ENCODE results near the gene HOXB4. TPM values are rescaled to one million over a fixed set of nuclear protein-coding genes. Genes with fewer than 3 reads are reported as not detected.

Gene HOXB4
- total RNA-seq, 2 donors from 2014 or later = 0.41 to 1.1 TPM

DNA sequence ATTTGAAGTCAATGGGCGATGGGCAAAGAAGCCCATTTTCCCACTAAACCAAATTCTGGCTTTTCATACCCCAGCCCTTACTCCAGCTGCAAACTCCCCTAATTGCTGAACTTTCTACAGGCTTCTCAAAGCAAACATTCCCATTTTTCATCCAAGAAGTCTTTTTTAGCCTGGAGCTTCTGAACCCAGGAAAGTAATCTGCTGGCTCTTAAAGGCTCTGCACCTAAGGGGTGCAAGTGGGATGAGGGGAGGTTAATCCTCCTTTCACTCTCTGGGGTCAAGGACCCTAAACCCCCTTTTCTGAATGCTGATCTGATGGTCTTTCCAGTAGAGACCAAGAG, 30.3 kb upstream of the HOXB4 start:
- no peak for DNase-seq (ENCODE audit: low spot score)
- no peak for TF ChIP-seq POLR2A (IDR thresholded peaks at IDR 0.05)
- TF ChIP-seq, protein P1, sequence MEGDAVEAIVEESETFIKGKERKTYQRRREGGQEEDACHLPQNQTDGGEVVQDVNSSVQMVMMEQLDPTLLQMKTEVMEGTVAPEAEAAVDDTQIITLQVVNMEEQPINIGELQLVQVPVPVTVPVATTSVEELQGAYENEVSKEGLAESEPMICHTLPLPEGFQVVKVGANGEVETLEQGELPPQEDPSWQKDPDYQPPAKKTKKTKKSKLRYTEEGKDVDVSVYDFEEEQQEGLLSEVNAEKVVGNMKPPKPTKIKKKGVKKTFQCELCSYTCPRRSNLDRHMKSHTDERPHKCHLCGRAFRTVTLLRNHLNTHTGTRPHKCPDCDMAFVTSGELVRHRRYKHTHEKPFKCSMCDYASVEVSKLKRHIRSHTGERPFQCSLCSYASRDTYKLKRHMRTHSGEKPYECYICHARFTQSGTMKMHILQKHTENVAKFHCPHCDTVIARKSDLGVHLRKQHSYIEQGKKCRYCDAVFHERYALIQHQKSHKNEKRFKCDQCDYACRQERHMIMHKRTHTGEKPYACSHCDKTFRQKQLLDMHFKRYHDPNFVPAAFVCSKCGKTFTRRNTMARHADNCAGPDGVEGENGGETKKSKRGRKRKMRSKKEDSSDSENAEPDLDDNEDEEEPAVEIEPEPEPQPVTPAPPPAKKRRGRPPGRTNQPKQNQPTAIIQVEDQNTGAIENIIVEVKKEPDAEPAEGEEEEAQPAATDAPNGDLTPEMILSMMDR (IDR thresholded peaks at IDR 0.05) = no peak
- TF ChIP-seq POLR2AphosphoS5 (IDR thresholded peaks at IDR 0.05) = no peak
- peaks cover 55% of the 10 kb centered on the region for H3K27me3 ChIP-seq (replicated peaks; ENCODE audit: insufficient read depth)
- no peaks in the 10 kb centered on the region for H3K9me3 ChIP-seq
- WGBS = 100% methylated on average over 1 of the region's 1 CpG
- intact Hi-C loops (cut with DNase I) = no loop called here
- no peak overlapping the region for H3K27ac ChIP-seq
- H3K4me1 ChIP-seq (replicated peaks) = peaks cover 3% of the 10 kb centered on the region
- no peaks in the 10 kb centered on the region for H3K36me3 ChIP-seq
- H3K4me3 ChIP-seq = no peak overlapping the region

DNA sequence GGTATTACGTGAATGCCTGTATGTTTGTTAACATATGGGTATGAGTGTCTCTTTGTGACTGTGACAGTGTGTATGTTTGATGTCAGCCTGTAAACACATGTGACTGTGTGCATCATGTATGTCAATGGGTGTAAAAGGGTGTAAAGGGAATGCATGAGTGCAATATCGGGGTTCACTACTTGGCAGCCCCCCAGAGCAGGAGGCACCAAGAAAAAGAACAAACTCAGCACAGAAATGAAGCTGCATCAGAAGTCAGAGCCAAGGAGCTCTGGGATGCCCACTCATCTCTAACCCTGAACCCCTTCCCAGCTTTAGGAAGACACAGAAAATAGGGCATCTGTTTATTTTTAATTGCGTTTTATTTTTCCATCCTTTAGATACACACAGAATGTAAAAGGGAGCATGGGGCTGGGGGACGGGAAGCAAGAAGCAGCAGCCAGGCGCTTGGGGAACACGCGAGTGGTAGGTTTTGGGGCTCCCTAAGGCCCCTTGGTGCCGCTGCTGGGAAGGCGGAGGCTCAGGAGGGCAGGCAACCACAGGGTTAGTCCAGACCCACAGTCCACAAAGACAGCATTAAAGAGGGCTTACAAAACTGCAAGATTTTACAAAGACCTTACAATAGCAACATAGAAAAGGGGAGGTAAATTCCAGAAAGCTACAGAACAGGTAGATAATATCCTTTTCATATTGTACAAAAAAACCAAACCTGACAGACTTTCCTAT, 28.9 kb upstream of the HOXB4 start:
- H3K9me3 ChIP-seq = no peaks in the 10 kb centered on the region
- H3K27me3 ChIP-seq (replicated peaks; ENCODE audit: insufficient read depth) = peaks cover 60% of the 10 kb centered on the region
- intact Hi-C loops (cut with DNase I) = no loop called here
- H3K27ac ChIP-seq = no peak overlapping the region
- DNase-seq (ENCODE audit: low spot score) = no peak
- 77% methylated on average over 9 of the region's 9 CpGs for WGBS
- no peaks in the 10 kb centered on the region for H3K36me3 ChIP-seq
- peaks cover 3% of the 10 kb centered on the region for H3K4me1 ChIP-seq (replicated peaks)
- no peak overlapping the region for H3K4me3 ChIP-seq
- no peak for TF ChIP-seq POLR2AphosphoS5 (IDR thresholded peaks at IDR 0.05)
- no peak for TF ChIP-seq POLR2A (IDR thresholded peaks at IDR 0.05)
- TF ChIP-seq, protein P1 (IDR thresholded peaks at IDR 0.05) = no peak

DNA sequence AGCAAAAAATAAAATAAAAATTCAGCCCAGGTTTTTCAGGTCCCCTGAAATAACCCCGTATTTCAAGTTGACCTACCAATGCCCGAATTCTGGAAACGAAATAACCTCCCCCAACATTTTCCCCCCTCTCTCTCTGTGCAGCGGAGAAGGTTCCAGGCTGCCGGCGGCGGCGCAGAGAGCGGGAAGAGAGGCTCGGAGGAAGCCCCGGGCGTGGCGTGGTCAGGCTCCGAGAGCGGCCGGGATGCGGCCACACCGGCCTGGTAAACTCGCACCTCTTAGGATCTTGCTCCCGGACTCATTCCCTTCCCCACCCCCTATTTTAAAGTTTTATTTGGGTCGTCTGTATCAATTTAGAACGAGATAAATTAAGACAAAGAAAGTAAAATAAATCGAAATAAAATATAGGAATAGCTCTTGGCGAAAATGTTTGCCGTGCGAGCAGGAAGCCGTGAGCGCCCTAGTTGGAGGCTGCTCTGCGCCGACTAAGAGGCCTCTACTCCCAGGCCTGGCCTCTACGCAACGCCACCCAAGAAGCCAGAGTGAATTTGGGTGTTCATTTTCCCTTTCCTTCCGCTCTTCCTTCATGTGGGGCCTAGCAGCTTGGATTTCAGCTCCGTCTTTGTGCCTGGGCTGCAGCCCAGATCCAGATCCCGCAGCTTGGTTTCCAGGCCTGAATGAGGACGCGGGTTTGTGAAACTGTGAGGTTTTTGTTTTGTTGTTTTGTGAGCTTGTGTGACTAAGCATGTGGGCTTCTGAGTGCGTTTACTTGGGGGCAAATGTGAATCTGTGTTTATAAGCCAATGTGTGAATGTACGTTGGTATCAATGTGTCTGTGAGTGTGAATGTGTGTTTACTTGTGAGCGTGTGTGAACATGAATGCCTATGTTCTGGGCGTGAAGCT, 28.1 kb upstream of the HOXB4 start:
- peaks cover 3% of the 10 kb centered on the region for H3K4me1 ChIP-seq (replicated peaks)
- TF ChIP-seq POLR2A (IDR thresholded peaks at IDR 0.05) (no peak), POLR2AphosphoS5 (IDR thresholded peaks at IDR 0.05) (no peak)
- TF ChIP-seq, protein P1 (IDR thresholded peaks at IDR 0.05) = no peak
- H3K27me3 ChIP-seq (replicated peaks; ENCODE audit: insufficient read depth) = peaks cover 61% of the 10 kb centered on the region
- H3K4me3 ChIP-seq = no peak overlapping the region
- no peaks in the 10 kb centered on the region for H3K36me3 ChIP-seq
- H3K27ac ChIP-seq = no peak overlapping the region
- H3K9me3 ChIP-seq = no peaks in the 10 kb centered on the region
- no peak for DNase-seq (ENCODE audit: low spot score)
- intact Hi-C loops (cut with DNase I) = no loop called here
- WGBS = 65% methylated on average over 41 of the region's 41 CpGs

DNA sequence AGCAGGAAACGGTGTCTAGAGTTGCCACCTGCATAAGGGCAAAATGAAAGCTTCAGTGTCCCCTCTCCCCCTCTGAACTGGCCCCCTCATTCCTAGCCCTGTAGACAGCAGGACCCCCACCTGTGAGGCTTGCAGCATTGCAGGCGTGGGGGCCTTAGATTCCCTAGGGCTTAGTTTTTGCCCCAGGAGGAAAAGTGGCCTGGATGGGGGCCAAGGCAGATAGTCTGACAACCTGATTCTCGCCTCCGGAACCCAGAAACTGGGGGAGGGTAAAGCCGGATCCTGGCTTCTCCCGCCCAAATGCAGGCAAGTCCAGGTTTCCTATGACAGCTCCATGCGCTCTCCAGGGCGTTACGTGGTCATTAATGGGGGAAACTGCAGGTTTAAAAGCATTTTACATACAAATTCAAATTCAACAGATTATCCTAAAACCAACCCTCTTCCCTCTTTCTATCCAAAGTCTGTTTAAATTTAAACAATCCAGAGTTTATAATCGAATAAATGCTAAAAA, 27.3 kb upstream of the HOXB4 start:
- DNase-seq (ENCODE audit: low spot score) = no peak
- Histone ChIP-seq H3K27ac (no peak overlapping the region), H3K9me3 (no peaks in the 10 kb centered on the region), H3K36me3 (no peaks in the 10 kb centered on the region), H3K4me3 (no peak overlapping the region), H3K4me1 (replicated peaks) (peaks cover 3% of the 10 kb centered on the region), H3K27me3 (replicated peaks; ENCODE audit: insufficient read depth) (peaks cover 62% of the 10 kb centered on the region)
- WGBS = 44% methylated on average over 10 of the region's 10 CpGs
- TF ChIP-seq, protein P1 (IDR thresholded peaks at IDR 0.05) = no peak
- no peak for TF ChIP-seq POLR2A (IDR thresholded peaks at IDR 0.05)
- TF ChIP-seq POLR2AphosphoS5 (IDR thresholded peaks at IDR 0.05) = no peak
- intact Hi-C loops (cut with DNase I) = no loop called here

Measured in prostate gland (tissue), 2 donors.